Islet precursor cell (in vitro differentiated cells): ENCODE results near the gene LYPD8.

Experiments
- DNase-seq: peaks from one replicate; pipeline ENCODE4 v3.0.0-alpha.2; 2018

LYPD8 gene

GRCh38 chr1:248696261-248696660, 59.3 kb downstream of the LYPD8 start:
- DNase-seq: no peak

DNA sequence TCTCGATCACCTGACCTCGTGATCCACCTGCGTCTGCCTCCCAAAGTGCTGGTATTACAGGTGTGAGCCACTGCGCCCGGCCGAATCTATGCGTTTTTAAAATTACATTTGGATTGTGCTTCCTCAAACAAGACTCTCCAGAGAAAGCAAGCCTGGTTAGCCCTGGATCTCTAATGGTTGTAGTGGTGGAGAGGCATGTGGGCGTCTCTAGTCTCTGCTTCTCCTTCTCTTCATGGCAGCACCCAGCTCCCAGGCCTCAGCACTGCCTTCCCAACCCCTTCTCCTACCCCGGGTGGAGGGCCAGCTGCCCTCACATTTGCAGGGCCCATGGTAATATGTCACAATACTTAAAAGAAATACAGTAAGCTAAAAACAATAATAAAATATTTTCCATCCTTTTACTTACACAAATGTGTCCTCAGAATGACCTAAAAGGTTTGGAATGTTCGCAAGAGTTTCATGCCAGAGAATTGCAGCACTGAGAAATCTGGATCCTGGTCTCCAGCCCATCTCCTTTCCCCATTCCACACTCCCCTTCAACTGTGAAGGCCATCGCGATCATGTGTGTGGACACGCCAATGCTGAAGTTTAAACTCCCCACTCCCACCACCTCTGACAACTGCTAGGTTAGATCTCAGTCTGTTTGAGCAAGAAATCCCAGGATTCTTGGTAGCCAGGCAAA, 60.0 kb downstream of the LYPD8 start:
- DNase-seq: no peak

- no peak for DNase-seq
Measured at GRCh38 chr1:248691567-248692155, 63.9 kb downstream of the LYPD8 start.
